KMS-11 (cell line): ENCODE results near the gene RAI2.
A peak's percentile ranks its signal among the peaks of the same experiment; 100 is the strongest.

Experiments
- H2AFZ ChIP-seq: fragments of 200-600 bp; sonication (generic); 2 replicates; pipeline ENCODE4 v1.6.1; 2016; ENCODE audit warnings: antibody characterized with exemption, mixed run types, low read depth
- H3K27ac ChIP-seq: fragments of 200-600 bp; sonication (generic); 2 replicates; pipeline ENCODE4 v1.6.1; 2016; ENCODE audit warnings: mild to moderate bottlenecking, mixed run types
- H3K27me3 ChIP-seq: fragments of 200-600 bp; sonication (generic); 2 replicates; pipeline ENCODE4 v1.6.1; 2017; ENCODE audit warnings: mild to moderate bottlenecking, low read depth, mixed run types, moderate library complexity; ENCODE audit not compliant: insufficient read depth
- H3K36me3 ChIP-seq: fragments of 200-600 bp; sonication (generic); 2 replicates; pipeline ENCODE4 v1.6.1; 2017; ENCODE audit warnings: mild to moderate bottlenecking, mixed run types; ENCODE audit not compliant: insufficient read depth
- H3K4me1 ChIP-seq: fragments of 200-600 bp; sonication (generic); 2 replicates; pipeline ENCODE4 v1.6.1; 2016; ENCODE audit warnings: mild to moderate bottlenecking, low read depth, mixed run types; ENCODE audit not compliant: poor library complexity, severe bottlenecking
- H3K4me2 ChIP-seq: fragments of 200-600 bp; sonication (generic); 2 replicates; pipeline ENCODE4 v1.7.0; 2016; ENCODE audit warnings: mild to moderate bottlenecking, mixed run types
- H3K4me3 ChIP-seq: fragments of 200-600 bp; sonication (generic); IDR thresholded peaks from 2 replicates; pipeline ENCODE4 v1.6.1; 2017; ENCODE audit warnings: low read depth, low read length, mixed read lengths; ENCODE audit not compliant: insufficient read depth
- H3K79me2 ChIP-seq: fragments of 200-600 bp; sonication (generic); 2 replicates; pipeline ENCODE4 v1.6.1; 2016; ENCODE audit warnings: low read depth, mixed run types; ENCODE audit not compliant: insufficient read depth
- H3K9ac ChIP-seq: fragments of 200-600 bp; sonication (generic); 2 replicates; pipeline ENCODE4 v1.6.1; 2016; ENCODE audit warnings: mild to moderate bottlenecking, mixed run types
- H4K20me1 ChIP-seq: fragments of 200-600 bp; sonication (generic); 2 replicates; pipeline ENCODE4 v1.6.1; 2016; ENCODE audit warnings: mild to moderate bottlenecking, mixed run types; ENCODE audit not compliant: insufficient read depth
- CTCF ChIP-seq: fragments of 200-600 bp; sonication (generic); conservative IDR thresholded peaks from 2 replicates; pipeline ENCODE4 v1.6.1; 2017; ENCODE audit warnings: low read depth, mild to moderate bottlenecking, antibody characterized with exemption, low read length, moderate library complexity, mixed read lengths

RAI2 gene

GRCh38 chrX:17814557-17814956, 46.5 kb downstream of the RAI2 start:
- Histone ChIP-seq H3K4me1 (no peaks in the 10 kb centered on the region), H3K4me2 (no peak overlapping the region), H3K27me3 (no peaks in the 10 kb centered on the region), H3K9ac (no peak overlapping the region), H3K79me2 (no peaks in the 10 kb centered on the region), H4K20me1 (no peaks in the 10 kb centered on the region), H3K4me3 (no peak overlapping the region), H3K36me3 (no peaks in the 10 kb centered on the region), H3K27ac (no peak overlapping the region), H2AFZ (no peak overlapping the region)
- TF ChIP-seq CTCF: no peak

- Histone ChIP-seq H3K79me2 (no peaks in the 10 kb centered on the region), H3K4me1 (no peaks in the 10 kb centered on the region), H3K9ac (no peak overlapping the region), H3K36me3 (no peaks in the 10 kb centered on the region), H4K20me1 (no peaks in the 10 kb centered on the region), H2AFZ (no peak overlapping the region), H3K27ac (no peak overlapping the region), H3K27me3 (no peaks in the 10 kb centered on the region), H3K4me3 (no peak overlapping the region), H3K4me2 (no peak overlapping the region)
- no peak for TF ChIP-seq CTCF
These were observed 47.0 kb downstream of the RAI2 start for GRCh38 chrX:17814059-17814458.

GRCh38 chrX:17813277-17813676, 47.8 kb downstream of the RAI2 start:
- Histone ChIP-seq H4K20me1 (no peaks in the 10 kb centered on the region), H3K4me3 (no peak overlapping the region), H3K9ac (no peak overlapping the region), H3K4me1 (no peaks in the 10 kb centered on the region), H3K27ac (no peak overlapping the region), H3K36me3 (no peaks in the 10 kb centered on the region), H3K4me2 (no peak overlapping the region), H2AFZ (no peak overlapping the region), H3K27me3 (no peaks in the 10 kb centered on the region), H3K79me2 (no peaks in the 10 kb centered on the region)
- no peak for TF ChIP-seq CTCF

GRCh38 chrX:17812763-17813162, 48.3 kb downstream of the RAI2 start:
- Histone ChIP-seq H4K20me1 (no peaks in the 10 kb centered on the region), H3K4me2 (no peak overlapping the region), H3K27me3 (no peaks in the 10 kb centered on the region), H3K4me3 (no peak overlapping the region), H3K36me3 (no peaks in the 10 kb centered on the region), H2AFZ (no peak overlapping the region), H3K27ac (no peak overlapping the region), H3K4me1 (no peaks in the 10 kb centered on the region), H3K9ac (no peak overlapping the region), H3K79me2 (no peaks in the 10 kb centered on the region)
- TF ChIP-seq CTCF: peak; percentile 60

- Histone ChIP-seq H3K4me1 (no peaks in the 10 kb centered on the region), H3K36me3 (no peaks in the 10 kb centered on the region), H4K20me1 (no peaks in the 10 kb centered on the region), H2AFZ (no peak overlapping the region), H3K27ac (no peak overlapping the region), H3K4me2 (no peak overlapping the region), H3K4me3 (no peak overlapping the region), H3K27me3 (no peaks in the 10 kb centered on the region), H3K9ac (no peak overlapping the region), H3K79me2 (no peaks in the 10 kb centered on the region)
- TF ChIP-seq CTCF: no peak
These were observed 51.1 kb downstream of the RAI2 start for GRCh38 chrX:17809984-17810383.
